Measurements from ENCODE around the gene THUMPD1.
"Not testable (repeated sequence)": the region's sequence is repeated elsewhere in the genome, so short reads cannot be mapped to it uniquely, and the experiment has no call there.

THUMPD1 gene

GRCh38 chr16:20747030-20747816 lies 5.6 kb upstream of the THUMPD1 start:
- DNase-seq = no peak

- DNase-seq = no peak
Observed at GRCh38 chr16:20746461-20746860, 4.8 kb upstream of the THUMPD1 start.

- no peak for DNase-seq
Observed at GRCh38 chr16:20744922-20745440, 3.4 kb upstream of the THUMPD1 start.

- no peak for DNase-seq
Observed at GRCh38 chr16:20743591-20743990, 2.0 kb upstream of the THUMPD1 start.

GRCh38 chr16:20740901-20741521 lies 607 bp downstream of the THUMPD1 start:
- DNase-seq = peak; percentile 28 to 82

- peak in 1 of 2 experiments; percentile 2 for DNase-seq
Observed at GRCh38 chr16:20740007-20740883, 1.4 kb downstream of the THUMPD1 start.

GRCh38 chr16:20735490-20735889 lies 6.1 kb downstream of the THUMPD1 start:
- no peak for DNase-seq

- no peak for DNase-seq
Observed at GRCh38 chr16:20734782-20735181, 6.8 kb downstream of the THUMPD1 start.

GRCh38 chr16:20734056-20734455 lies 7.6 kb downstream of the THUMPD1 start:
- no peak for DNase-seq

- no peak for DNase-seq
Observed at GRCh38 chr16:20729141-20729540, 12.5 kb downstream of the THUMPD1 start.

GRCh38 chr16:20727181-20727580 lies 14.4 kb downstream of the THUMPD1 start:
- no peak for DNase-seq

- no peak for DNase-seq
Observed at GRCh38 chr16:20726661-20727060, 15.0 kb downstream of the THUMPD1 start.

- DNase-seq = no peak
Observed at GRCh38 chr16:20720251-20720650, 21.4 kb downstream of the THUMPD1 start.

- not testable (repeated sequence) for DNase-seq
Observed at GRCh38 chr16:20717718-20718117, 23.9 kb downstream of the THUMPD1 start.

- no peak for DNase-seq
Observed at GRCh38 chr16:20711277-20711911, 30.2 kb downstream of the THUMPD1 start.

- DNase-seq = peak in 1 of 2 experiments; percentile 51
Observed at GRCh38 chr16:20708129-20708528, 33.5 kb downstream of the THUMPD1 start.

- no peak for DNase-seq
Observed at GRCh38 chr16:20707461-20707860, 34.2 kb downstream of the THUMPD1 start.

GRCh38 chr16:20705972-20706371 lies 35.6 kb downstream of the THUMPD1 start:
- not testable (repeated sequence) for DNase-seq

GRCh38 chr16:20704281-20704680 lies 37.3 kb downstream of the THUMPD1 start:
- no peak for DNase-seq

GRCh38 chr16:20701692-20702091 lies 39.9 kb downstream of the THUMPD1 start:
- DNase-seq = not testable (repeated sequence)

- no peak for DNase-seq
Observed at GRCh38 chr16:20696618-20697017, 45.0 kb downstream of the THUMPD1 start.

GRCh38 chr16:20695024-20695423 lies 46.6 kb downstream of the THUMPD1 start:
- no peak for DNase-seq

- DNase-seq = not testable (repeated sequence)
Observed at GRCh38 chr16:20694096-20694495, 47.5 kb downstream of the THUMPD1 start.
